OCI-LY7 (cell line): ENCODE data around the gene CTU2. TPM values are rescaled to one million over a fixed set of nuclear protein-coding genes. Genes with fewer than 3 reads are reported as not detected.

Experiments used
- BruUV-seq: library from RNA; stranded (reverse); fragments of 400-500 nt; replicated peaks from 2 replicates; lab custom pipeline; 2021; lab: Mats Ljungman, UMichigan
- CTCF ChIA-PET: fragments of 300-600 bp; sonication (Branson Sonifier 250); formaldehyde crosslinking; loops from one replicate; lab custom pipeline; 2022; ENCODE audit warnings: antibody characterized with exemption; ENCODE audit not compliant: unreplicated experiment; lab: Charles Lee
- POLR2A ChIA-PET: fragments of 300-600 bp; sonication (Branson Sonifier 250); formaldehyde crosslinking; loops from one replicate; lab custom pipeline; 2022; ENCODE audit warnings: antibody characterized with exemption; lab: Charles Lee
- DNase-seq: peaks from one replicate; pipeline ENCODE4 v3.0.0-alpha.2; 2015; ENCODE audit warnings: low spot score
- H2AFZ ChIP-seq: fragments of 200-600 bp; sonication (generic), shearing (Covaris generic); 2 replicates; pipeline ENCODE4 v1.6.1; 2014; ENCODE audit warnings: mild to moderate bottlenecking, antibody characterized with exemption, low read length, moderate library complexity
- H3K27ac ChIP-seq: fragments of 200-600 bp; sonication (generic); 2 replicates; pipeline ENCODE4 v1.5.1; 2014; ENCODE audit warnings: mixed run types, low read depth, mild to moderate bottlenecking, moderate library complexity, low read length, inconsistent platforms; ENCODE audit not compliant: poor library complexity, severe bottlenecking
- H3K36me3 ChIP-seq: fragments of 200-600 bp; sonication (generic); 2 replicates; pipeline ENCODE4 v1.6.1; 2014; ENCODE audit warnings: mild to moderate bottlenecking, antibody characterized with exemption, low read length, moderate library complexity, mixed read lengths; ENCODE audit not compliant: insufficient read depth
- H3K4me1 ChIP-seq: fragments of 200-600 bp; sonication (generic); 2 replicates; pipeline ENCODE4 v1.5.1; 2014; ENCODE audit warnings: mild to moderate bottlenecking, low read length; ENCODE audit not compliant: insufficient read depth, poor library complexity, severe bottlenecking
- H3K4me2 ChIP-seq: fragments of 200-600 bp; sonication (generic); 2 replicates; pipeline ENCODE4 v1.6.1; 2014; ENCODE audit warnings: mild to moderate bottlenecking, low read length
- H3K4me3 ChIP-seq: fragments of 200-600 bp; sonication (generic); 2 replicates; pipeline ENCODE4 v1.5.1; 2014; ENCODE audit warnings: mild to moderate bottlenecking, low read depth, low read length; ENCODE audit not compliant: poor library complexity, severe bottlenecking
- H3K79me2 ChIP-seq: fragments of 200-600 bp; sonication (generic); 2 replicates; pipeline ENCODE4 v1.6.1; 2016; ENCODE audit warnings: low read depth, mild to moderate bottlenecking, low read length, moderate library complexity, mixed read lengths; ENCODE audit not compliant: insufficient read depth
- H3K9me2 ChIP-seq: fragments of 200-600 bp; sonication (generic); 2 replicates; pipeline ENCODE4 v1.6.1; 2016; ENCODE audit warnings: mild to moderate bottlenecking, low read length, mixed read lengths; ENCODE audit not compliant: insufficient read depth
- H3K9me3 ChIP-seq: fragments of 200-600 bp; sonication (generic); 2 replicates; pipeline ENCODE4 v1.6.1; 2014; ENCODE audit warnings: mild to moderate bottlenecking, mixed run types, low read length, mixed read lengths
- H4K20me1 ChIP-seq: fragments of 200-600 bp; sonication (generic); 2 replicates; pipeline ENCODE4 v1.6.1; 2014; ENCODE audit warnings: mild to moderate bottlenecking, antibody characterized with exemption, low read length, moderate library complexity, mixed read lengths; ENCODE audit not compliant: insufficient read depth
- CTCF ChIP-seq: fragments of 200-600 bp; sonication (generic); conservative IDR thresholded peaks from 2 replicates; pipeline ENCODE4 v1.5.1; 2014; ENCODE audit warnings: mild to moderate bottlenecking, antibody characterized with exemption, low read length, moderate library complexity, mixed read lengths
- EZH2phosphoT487 ChIP-seq: fragments of 200-600 bp; sonication (generic); IDR thresholded peaks from 2 replicates; pipeline ENCODE4 v1.6.1; 2018; ENCODE audit warnings: low read depth, borderline replicate concordance, mild to moderate bottlenecking, mixed run types, antibody characterized with exemption, low read length, moderate library complexity, mixed read lengths
- intact Hi-C: fragments of 100-400 bp; cut with micrococcal nuclease; formaldehyde crosslinking; loops from one replicate; pipeline ENCODE4 v1.10.0; 2022; ENCODE audit not compliant: unreplicated experiment
- total RNA-seq, 2 experiments: library from RNA; depleted of rRNA in 1 of 2; stranded (reverse); fragments of >200 nt in 1 of 2; shearing (Covaris generic) in 1 of 2; gene quantifications; 2 replicates each; pipeline ENCODE4 v1.2.3, GENCODE V29; 2014 to 2022

The CTU2 gene
- total RNA-seq, 2 experiments from 2014 or later = 21.9 to 24.4 TPM

- ChIA-PET POLR2A (no interaction called here), CTCF (interaction anchor here (0.7 kb wide), 1 partner anchor 22 kb away, joined by 3 read pairs; no protein-coding TSS in a partner anchor)
- Histone ChIP-seq H3K27ac (no peak overlapping the region), H3K9me2 (no peaks in the 10 kb centered on the region), H2AFZ (no peak overlapping the region), H3K4me2 (no peak overlapping the region), H3K4me3 (no peak overlapping the region), H3K9me3 (no peaks in the 10 kb centered on the region), H4K20me1 (peaks cover 8% of the 10 kb centered on the region; the same call in 1 of the 2 replicates), H3K79me2 (no peaks in the 10 kb centered on the region), H3K4me1 (peaks cover 5% of the 10 kb centered on the region), H3K36me3 (no peaks in the 10 kb centered on the region)
- no TSS peak for BruUV-seq
- TF ChIP-seq EZH2phosphoT487 = no peak
- no peak for TF ChIP-seq CTCF
- DNase-seq = no peak
- intact Hi-C loops = no loop called here
Measured at GRCh38 chr16:88759976-88760350, 53.7 kb downstream of the CTU2 start.

- CTCF ChIA-PET = interaction anchor here (0.7 kb wide), 1 partner anchor 23 kb away, joined by 3 read pairs; no protein-coding TSS in a partner anchor
- POLR2A ChIA-PET = no interaction called here
- H3K9me2 ChIP-seq = no peaks in the 10 kb centered on the region
- no peaks in the 10 kb centered on the region for H3K9me3 ChIP-seq
- DNase-seq = no peak
- H4K20me1 ChIP-seq = peaks cover 8% of the 10 kb centered on the region; the same call in 1 of the 2 replicates
- BruUV-seq = no TSS peak
- no peaks in the 10 kb centered on the region for H3K79me2 ChIP-seq
- TF ChIP-seq EZH2phosphoT487 (no peak), CTCF (no peak)
- no peak overlapping the region for H3K4me2 ChIP-seq
- H3K27ac ChIP-seq = no peak overlapping the region
- intact Hi-C loops = no loop called here
- no peaks in the 10 kb centered on the region for H3K36me3 ChIP-seq
- peaks cover 5% of the 10 kb centered on the region for H3K4me1 ChIP-seq
- no peak overlapping the region for H2AFZ ChIP-seq
- H3K4me3 ChIP-seq = no peak overlapping the region
Measured at GRCh38 chr16:88760424-88761142, 54.3 kb downstream of the CTU2 start.

- ChIA-PET POLR2A (no interaction called here), CTCF (no interaction called here)
- no TSS peak for BruUV-seq
- peaks cover 5% of the 10 kb centered on the region for H3K4me1 ChIP-seq
- DNase-seq = no peak
- no peak overlapping the region for H3K4me2 ChIP-seq
- TF ChIP-seq EZH2phosphoT487 = no peak
- TF ChIP-seq CTCF = no peak
- peaks cover 8% of the 10 kb centered on the region; the same call in 1 of the 2 replicates for H4K20me1 ChIP-seq
- no peaks in the 10 kb centered on the region for H3K36me3 ChIP-seq
- no peaks in the 10 kb centered on the region for H3K9me2 ChIP-seq
- intact Hi-C loops = no loop called here
- no peak overlapping the region for H3K4me3 ChIP-seq
- no peak overlapping the region for H2AFZ ChIP-seq
- no peaks in the 10 kb centered on the region for H3K9me3 ChIP-seq
- no peaks in the 10 kb centered on the region for H3K79me2 ChIP-seq
- no peak overlapping the region for H3K27ac ChIP-seq
Measured at GRCh38 chr16:88761143-88761534, 54.8 kb downstream of the CTU2 start.
